A549 treated with DMSO at 1 μM for 4 hours (cell line): ENCODE results near the gene MRGPRX4. TPM values are rescaled to one million over a fixed set of nuclear protein-coding genes. Genes with fewer than 3 reads are reported as not detected.

Source experiments
- total RNA-seq: library from RNA; stranded (reverse); fragments of 200-300 nt; extraction: Qiagen RNA extraction; gene quantifications from 5 replicates; pipeline ENCODE4 v1.2.3, GENCODE V29; 2022; ENCODE audit warnings: low read depth

MRGPRX4 gene
- total RNA-seq: not detected in 5 replicates

DNA sequence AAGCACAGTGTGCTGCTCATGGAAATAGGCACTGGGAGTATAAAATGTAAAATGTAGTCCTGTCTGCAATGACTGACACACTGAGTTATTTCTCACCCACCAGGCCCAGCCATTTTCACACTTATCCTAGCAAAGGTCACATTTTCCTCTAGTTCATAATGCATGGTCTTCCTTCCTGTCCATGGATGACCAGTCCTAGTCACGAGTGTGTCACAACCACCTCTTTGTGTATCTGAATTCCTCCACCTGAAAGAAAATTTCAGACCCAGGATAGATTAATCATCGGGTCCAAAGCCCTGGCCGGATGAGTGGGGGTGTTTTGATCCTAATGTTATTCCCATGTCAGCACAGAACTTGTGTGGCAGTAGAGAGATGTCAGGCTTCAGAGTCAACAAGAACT is at the start of gene MRGPRX4:
Gene MRGPRX4, plus strand, starts transcription at position 172 of the 400 bp plus-strand sequence. CDS start 420 bp downstream, outside the sequence.

DNA sequence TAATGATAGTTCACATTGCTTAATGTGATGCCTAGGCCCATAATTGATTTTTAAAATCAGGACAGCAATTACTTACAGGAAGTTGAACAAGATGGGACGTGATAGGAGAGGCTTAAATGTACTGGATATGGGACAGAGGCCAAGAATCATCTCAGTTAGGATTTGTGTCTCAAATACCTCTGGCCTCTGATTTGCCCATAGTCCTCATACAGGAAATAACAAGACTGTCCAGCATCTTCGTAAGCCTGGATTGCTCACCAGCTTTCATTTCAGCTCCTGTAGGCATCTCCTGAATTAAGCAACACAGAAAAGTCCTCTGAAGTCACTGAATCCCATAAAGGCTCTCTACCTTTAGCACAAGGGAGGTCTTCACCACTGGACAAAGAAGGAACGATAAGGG is 40.3 kb upstream of the MRGPRX4 start, which contains the start of gene MRGPRX3:
Gene MRGPRX3, plus strand, starts transcription at position 231 of the 400 bp plus-strand sequence. CDS start 4,632 bp downstream, outside the sequence.

Other genes with a start within 250 kb of the MRGPRX4 start
- gene SERGEF, start 159.8 kb upstream of the MRGPRX4 start, total RNA-seq: 11.7 to 20.6 TPM (median 16.4 TPM) in 5 replicates
- gene TPH1, start 126.6 kb upstream of the MRGPRX4 start, total RNA-seq: 0.02 to 0.07 TPM (median 0.03 TPM) in 4 of 5 replicates, not detected in the other
- gene SAAL1, start 66.8 kb upstream of the MRGPRX4 start, total RNA-seq: 38.2 to 42.2 TPM (median 40.6 TPM) in 5 replicates
- gene MRGPRX3, start 40.3 kb upstream of the MRGPRX4 start, total RNA-seq: 0.10 TPM in 1 of 5 replicates, not detected in the others
- gene SAA4, start 64.0 kb downstream of the MRGPRX4 start, total RNA-seq: not detected in 5 replicates
- gene SAA2, start 75.8 kb downstream of the MRGPRX4 start, total RNA-seq: not detected in 5 replicates
- gene SAA1, start 93.4 kb downstream of the MRGPRX4 start, total RNA-seq: 0.24 to 0.55 TPM (median 0.43 TPM) in 4 of 5 replicates, not detected in the other
- gene HPS5, start 149.3 kb downstream of the MRGPRX4 start, total RNA-seq: 12.7 to 15.1 TPM (median 13.8 TPM) in 5 replicates
- 32.9 to 41.2 TPM (median 38.7 TPM) in 5 replicates for gene GTF2H1, start 149.7 kb downstream of the MRGPRX4 start, total RNA-seq
- gene LDHA, start 221.7 kb downstream of the MRGPRX4 start, total RNA-seq: 2,181 to 3,051 TPM (median 2,653 TPM) in 5 replicates
- gene LDHC, start 239.5 kb downstream of the MRGPRX4 start, total RNA-seq: 0.26 TPM in 2 of 5 replicates, not detected in the others